HepG2 (cell line): ENCODE data around the gene SLC38A1. TPM values are rescaled to one million over a fixed set of nuclear protein-coding genes. Genes with fewer than 3 reads are reported as not detected.

Experiments used
- ATAC-seq: fragments of 200-7000 bp; cut with Tn5 transposase; 3 replicates; pipeline ENCODE4 v1.9.1; 2020; ENCODE audit warnings: mild to moderate bottlenecking, moderate library complexity
- BruUV-seq: library from RNA; stranded (reverse); fragments of 400-500 nt; replicated peaks from 2 replicates; lab custom pipeline; 2021; lab: Mats Ljungman, UMichigan
- CTCF ChIA-PET: fragments of 300-600 bp; formaldehyde crosslinking; extraction: SDS; loops from one replicate; lab custom pipeline; 2021; ENCODE audit warnings: low total read pairs, inconsistent platforms, low intra/inter-chr PET ratio; lab: Yijun Ruan, JAX
- POLR2A ChIA-PET: fragments of 350-600 bp; sonication (Branson Sonifier 250); formaldehyde crosslinking; loops from one replicate; lab custom pipeline; 2020; ENCODE audit warnings: antibody characterized with exemption, inconsistent platforms; lab: Yijun Ruan, JAX
- DNase-seq: peaks from one replicate; pipeline ENCODE4 v3.0.0-alpha.2; 2015; ENCODE audit warnings: low spot score
- FAIRE-seq: peaks from 3 replicates; lab custom pipeline; 2011; peaks lifted over from hg19 to GRCh38; lab: Jason Lieb, UNC
- H2AFZ ChIP-seq: one replicate; pipeline ENCODE4 v1.6.1; 2011; ENCODE audit warnings: low read length, inconsistent platforms
- H3K27ac ChIP-seq: fragments of 300-600 bp; 3 replicates; pipeline ENCODE4 v1.8.0; 2011; ENCODE audit warnings: mixed run types, mild to moderate bottlenecking, mixed read lengths, low read length, inconsistent platforms; ENCODE audit not compliant: insufficient read depth; ENCODE audit errors: extremely low read length
- H3K27me3 ChIP-seq, 2 experiments: fragments of 200-600 bp in 1 of 2; 2 replicates in 1 of 2; 3 replicates in 1 of 2; pipeline versions ENCODE4 v1.6.0 to v1.8.0; 2011; ENCODE audit warnings: low read length in 2 of 2, mild to moderate bottlenecking in 2 of 2, moderate library complexity in 2 of 2, inconsistent platforms in 1 of 2; ENCODE audit not compliant: insufficient read depth in 2 of 2, control insufficient read depth in 1 of 2
- H3K36me3 ChIP-seq, 2 experiments: fragments of 200-600 bp in 1 of 2; replicated peaks in 1 of 2; 2 replicates in 1 of 2; 3 replicates in 1 of 2; pipeline versions ENCODE4 v1.5.1 to v1.8.0; 2011; ENCODE audit warnings: low read length in 2 of 2, inconsistent platforms in 1 of 2; ENCODE audit not compliant: insufficient read depth in 2 of 2, control insufficient read depth in 1 of 2
- H3K4me1 ChIP-seq: 2 replicates; pipeline ENCODE4 v1.5.1; 2012; ENCODE audit warnings: low read length, inconsistent platforms; ENCODE audit not compliant: insufficient read depth
- H3K4me2 ChIP-seq: 2 replicates; pipeline ENCODE4 v1.6.0; 2011; ENCODE audit warnings: low read depth, low read length, inconsistent platforms
- H3K4me3 ChIP-seq, 3 experiments: fragments of 200-600 bp in 1 of 3; sonication (generic), shearing (Covaris generic) in 1 of 3; replicated peaks in 1 of 3; 2 replicates each; pipeline ENCODE4 v1.5.1; 2011 to 2016; ENCODE audit warnings: low read length in 3 of 3, inconsistent platforms in 2 of 3, low read depth in 2 of 3, mild to moderate bottlenecking in 2 of 3, control low read depth in 1 of 3, mixed read lengths in 1 of 3; ENCODE audit not compliant: insufficient read depth in 1 of 3
- H3K79me2 ChIP-seq: one replicate; pipeline ENCODE4 v1.6.1; 2011; ENCODE audit warnings: low read length, inconsistent platforms; ENCODE audit not compliant: insufficient read depth
- H3K9ac ChIP-seq: 2 replicates; pipeline ENCODE4 v1.6.0; 2011; ENCODE audit warnings: mild to moderate bottlenecking, low read depth, low read length, inconsistent platforms; ENCODE audit not compliant: insufficient read depth
- H3K9me3 ChIP-seq: 2 replicates; pipeline ENCODE4 v1.5.1; 2012; ENCODE audit warnings: mild to moderate bottlenecking, low read length
- H4K20me1 ChIP-seq: 2 replicates; pipeline ENCODE4 v1.6.0; 2011; ENCODE audit warnings: inconsistent platforms, mild to moderate bottlenecking, low read length, moderate library complexity; ENCODE audit not compliant: insufficient read depth
- CEBPB ChIP-seq: IDR thresholded peaks from 2 replicates; pipeline ENCODE4 v1.6.1; 2011; ENCODE audit warnings: low read depth, low read length, improper control_type of control experiment, borderline replicate concordance
- HOXA7 ChIP-seq: sonication (generic); formaldehyde crosslinking; IDR thresholded peaks from 2 replicates; pipeline ENCODE4 v1.8.1; 2022; ENCODE audit warnings: mild to moderate bottlenecking, missing genetic modification reagents, moderate library complexity
- HOXD1 ChIP-seq: sonication (generic); formaldehyde crosslinking; IDR thresholded peaks from 2 replicates; pipeline ENCODE4 v1.5.0; 2020; ENCODE audit warnings: missing genetic modification reagents
- KLF16 ChIP-seq, 2 experiments: sonication (generic) in 1 of 2; formaldehyde crosslinking in 1 of 2; IDR thresholded peaks; 2 replicates each; pipeline versions ENCODE4 v1.6.1 to v1.8.0; 2016 to 2023; ENCODE audit warnings: missing genetic modification reagents in 2 of 2, missing compliant biosample characterization in 1 of 2
- NR2F1 ChIP-seq, 2 experiments: fragments of 450-650 bp in 1 of 2; formaldehyde crosslinking in 1 of 2; IDR thresholded peaks; 2 replicates each; pipeline versions ENCODE4 v1.5.0 to v1.6.1; 2016 to 2020; ENCODE audit warnings: mild to moderate bottlenecking in 1 of 2, missing compliant biosample characterization in 1 of 2, missing genetic modification reagents in 1 of 2, moderate library complexity in 1 of 2
- ZBTB3 ChIP-seq: sonication (generic); formaldehyde crosslinking; IDR thresholded peaks from 2 replicates; pipeline ENCODE4 v1.4.0; 2020; ENCODE audit warnings: low read depth, mild to moderate bottlenecking, moderate library complexity, missing genetic modification reagents, borderline replicate concordance
- ZMYM3 ChIP-seq: sonication (generic); formaldehyde crosslinking; IDR thresholded peaks from 2 replicates; pipeline ENCODE4 v1.5.1; 2020; ENCODE audit warnings: mild to moderate bottlenecking, missing genetic modification reagents
- ZNF138 ChIP-seq: sonication (generic); formaldehyde crosslinking; IDR thresholded peaks from 2 replicates; pipeline ENCODE4 v1.5.0; 2020; ENCODE audit warnings: mild to moderate bottlenecking, low read depth, missing genetic modification reagents
- ZNF260 ChIP-seq: sonication (generic); formaldehyde crosslinking; IDR thresholded peaks from 2 replicates; pipeline ENCODE4 v1.4.0; 2020; ENCODE audit warnings: missing genetic modification reagents, low read depth, mild to moderate bottlenecking, borderline replicate concordance
- ZNF331 ChIP-seq: sonication (generic); formaldehyde crosslinking; IDR thresholded peaks from 2 replicates; pipeline ENCODE4 v1.4.0; 2020; ENCODE audit warnings: missing genetic modification reagents
- ZNF563 ChIP-seq: sonication (generic); formaldehyde crosslinking; IDR thresholded peaks from 2 replicates; pipeline ENCODE4 v1.8.0; 2022; ENCODE audit warnings: mild to moderate bottlenecking, moderate library complexity, missing genetic modification reagents
- ZNF607 ChIP-seq: sonication (generic); formaldehyde crosslinking; IDR thresholded peaks from 2 replicates; pipeline ENCODE4 v1.5.1; 2020; ENCODE audit warnings: missing genetic modification reagents, mild to moderate bottlenecking, borderline replicate concordance
- ZNF7 ChIP-seq: IDR thresholded peaks from 2 replicates; pipeline ENCODE4 v1.6.1; 2016; ENCODE audit warnings: missing biosample characterization, missing genetic modification reagents
- ZNF781 ChIP-seq: sonication (generic); formaldehyde crosslinking; IDR thresholded peaks from 2 replicates; pipeline ENCODE4 v1.5.1; 2020; ENCODE audit warnings: borderline replicate concordance, mild to moderate bottlenecking, missing genetic modification reagents; ENCODE audit errors: not compliant biosample characterization
- WGBS: methylation state at CpG from one replicate; pipeline ENCODE4 v1.1.6; 2017; ENCODE audit warnings: low lambda C conversion rate; 5-methylcytosine and 5-hydroxymethylcytosine counted together
- in situ Hi-C: cut with HindIII; loops from 2 replicates; pipeline ENCODE4 v1.10.0; 2017; ENCODE audit warnings: low pct_unique_long_range_greater_than_20kb; ENCODE audit not compliant: extremely low pct_ligation_motif_present
- intact Hi-C: fragments of 100-400 bp; cut with micrococcal nuclease; formaldehyde crosslinking; loops from one replicate; pipeline ENCODE4 v1.10.0; 2022; ENCODE audit not compliant: unreplicated experiment
- polyA plus RNA-seq, 8 experiments: library from polyadenylated mRNA; depleted of rRNA in 3 of 8; stranded (reverse) in 7 of 8; unstranded in 1 of 8; fragments of >200 nt; fragmentation: Illumina TruSeq in 4 of 8; extraction: Trizol in 4 of 8; gene quantifications; 2 replicates each; pipeline versions ENCODE4 v1.2.1 to v1.2.3, GENCODE V29; 2011 to 2016; ENCODE audit warnings: low read depth in 4 of 8, missing spikeins in 1 of 8, mixed read lengths in 1 of 8; ENCODE audit not compliant: insufficient read depth in 1 of 8
- total RNA-seq, 5 experiments: library from RNA; depleted of rRNA; stranded (reverse); fragments of >200 nt; fragmentation: Illumina TruSeq; extraction: Trizol; gene quantifications; 2 replicates each; pipeline ENCODE4 v1.2.3, GENCODE V29; 2016; ENCODE audit warnings: low read depth in 1 of 5
- TF ChIP-seq, protein P1 (sequence below): sonication (generic); formaldehyde crosslinking; IDR thresholded peaks from 2 replicates; pipeline ENCODE4 v1.5.1; 2020; ENCODE audit warnings: missing genetic modification reagents, mild to moderate bottlenecking, borderline replicate concordance
- TF ChIP-seq, protein P2 (sequence below): sonication (generic); formaldehyde crosslinking; IDR thresholded peaks from 2 replicates; pipeline ENCODE4 v1.5.0; 2020; ENCODE audit warnings: missing genetic modification reagents
- TF ChIP-seq, protein P3 (sequence below): sonication (generic); formaldehyde crosslinking; IDR thresholded peaks from 2 replicates; pipeline ENCODE4 v1.8.1; 2023; ENCODE audit warnings: mild to moderate bottlenecking, missing genetic modification reagents

The SLC38A1 gene
- total and polyA plus RNA-seq, 2 of the 13 experiments (the other 11 are each of a cell fraction or from before 2014, with no cell fraction given), result 47.0 to 50.6 TPM

DNA sequence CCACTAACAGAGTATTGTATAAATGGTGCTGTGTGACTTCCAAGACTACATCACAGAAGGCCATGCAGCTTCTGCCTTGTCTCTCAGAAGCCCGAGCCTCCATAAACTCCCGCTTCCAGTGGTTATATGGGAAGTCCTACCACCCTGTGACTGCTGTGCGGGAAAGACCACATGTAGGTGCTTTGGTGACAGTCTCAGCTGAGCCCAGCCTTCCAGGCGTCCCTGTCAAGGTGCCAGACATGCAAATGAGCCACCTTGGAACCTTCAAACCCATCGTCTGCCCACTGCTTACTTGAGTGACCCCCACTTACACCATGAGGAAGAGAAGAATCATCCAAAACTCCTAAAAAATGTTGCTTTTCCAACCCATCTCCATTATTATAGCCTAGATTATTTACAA lies 123.0 kb downstream of the SLC38A1 start (continued):
- TF ChIP-seq, protein P1, sequence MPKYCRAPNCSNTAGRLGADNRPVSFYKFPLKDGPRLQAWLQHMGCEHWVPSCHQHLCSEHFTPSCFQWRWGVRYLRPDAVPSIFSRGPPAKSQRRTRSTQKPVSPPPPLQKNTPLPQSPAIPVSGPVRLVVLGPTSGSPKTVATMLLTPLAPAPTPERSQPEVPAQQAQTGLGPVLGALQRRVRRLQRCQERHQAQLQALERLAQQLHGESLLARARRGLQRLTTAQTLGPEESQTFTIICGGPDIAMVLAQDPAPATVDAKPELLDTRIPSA, result no peak
- no peak for TF ChIP-seq CEBPB
- no peak for TF ChIP-seq ZNF260
- no peak for TF ChIP-seq ZNF563 (CRISPR knock-in tag)
- no peak for TF ChIP-seq ZBTB3 (CRISPR knock-in tag)
- no peak for TF ChIP-seq ZNF7 (CRISPR knock-in tag)
- no peak for TF ChIP-seq ZMYM3 (CRISPR knock-in tag)
- TF ChIP-seq, protein P2, sequence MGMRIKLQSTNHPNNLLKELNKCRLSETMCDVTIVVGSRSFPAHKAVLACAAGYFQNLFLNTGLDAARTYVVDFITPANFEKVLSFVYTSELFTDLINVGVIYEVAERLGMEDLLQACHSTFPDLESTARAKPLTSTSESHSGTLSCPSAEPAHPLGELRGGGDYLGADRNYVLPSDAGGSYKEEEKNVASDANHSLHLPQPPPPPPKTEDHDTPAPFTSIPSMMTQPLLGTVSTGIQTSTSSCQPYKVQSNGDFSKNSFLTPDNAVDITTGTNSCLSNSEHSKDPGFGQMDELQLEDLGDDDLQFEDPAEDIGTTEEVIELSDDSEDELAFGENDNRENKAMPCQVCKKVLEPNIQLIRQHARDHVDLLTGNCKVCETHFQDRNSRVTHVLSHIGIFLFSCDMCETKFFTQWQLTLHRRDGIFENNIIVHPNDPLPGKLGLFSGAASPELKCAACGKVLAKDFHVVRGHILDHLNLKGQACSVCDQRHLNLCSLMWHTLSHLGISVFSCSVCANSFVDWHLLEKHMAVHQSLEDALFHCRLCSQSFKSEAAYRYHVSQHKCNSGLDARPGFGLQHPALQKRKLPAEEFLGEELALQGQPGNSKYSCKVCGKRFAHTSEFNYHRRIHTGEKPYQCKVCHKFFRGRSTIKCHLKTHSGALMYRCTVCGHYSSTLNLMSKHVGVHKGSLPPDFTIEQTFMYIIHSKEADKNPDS, result no peak

DNA sequence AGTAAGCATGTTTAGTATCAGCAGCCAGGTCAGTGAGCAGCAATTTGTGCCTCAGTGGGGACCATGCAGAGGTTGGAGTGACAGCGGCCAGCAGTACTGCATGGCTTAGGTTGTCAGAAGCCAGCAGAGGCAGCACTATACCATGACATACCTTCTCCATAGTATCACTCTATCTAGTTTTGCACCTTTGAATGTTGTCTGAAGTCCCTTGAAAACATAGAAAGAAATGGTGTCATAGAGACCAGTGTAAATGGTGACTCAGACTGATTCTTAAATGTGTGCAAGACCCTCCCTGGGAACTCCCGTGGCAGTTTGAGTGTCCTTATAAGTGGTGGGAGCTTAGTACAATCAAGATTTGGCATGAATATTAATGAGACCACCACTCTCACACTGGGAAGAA lies 124.4 kb downstream of the SLC38A1 start:
- ATAC-seq (no peak), DNase-seq (no peak), FAIRE-seq (no peak)
- in situ Hi-C loops, result no loop called here
- WGBS, result 15% methylated on average over 2 of the region's 2 CpGs
- Histone ChIP-seq H2AFZ (no peak overlapping the region), H3K79me2 (no peaks in the 10 kb centered on the region), H3K9me3 (no peaks in the 10 kb centered on the region), H4K20me1 (no peaks in the 10 kb centered on the region), H3K36me3 (no peaks in the 10 kb centered on the region), H3K9ac (no peak overlapping the region), H3K27ac (no peak overlapping the region), H3K4me2 (no peak overlapping the region), H3K27me3 (peaks cover 0 to 28% of the 10 kb centered on the region in 2 experiments; a peak in 3 of 5 replicates), H3K4me3 (no peak overlapping the region), H3K4me1 (no peaks in the 10 kb centered on the region)
- CTCF ChIA-PET, result no interaction called here
- TF ChIP-seq ZNF781 (CRISPR knock-in tag), result no peak
- TF ChIP-seq HOXD1, result no peak
- no peak for TF ChIP-seq KLF16 (CRISPR knock-in tag; IDR thresholded peaks at IDR 0.05)
- TF ChIP-seq, protein P3, sequence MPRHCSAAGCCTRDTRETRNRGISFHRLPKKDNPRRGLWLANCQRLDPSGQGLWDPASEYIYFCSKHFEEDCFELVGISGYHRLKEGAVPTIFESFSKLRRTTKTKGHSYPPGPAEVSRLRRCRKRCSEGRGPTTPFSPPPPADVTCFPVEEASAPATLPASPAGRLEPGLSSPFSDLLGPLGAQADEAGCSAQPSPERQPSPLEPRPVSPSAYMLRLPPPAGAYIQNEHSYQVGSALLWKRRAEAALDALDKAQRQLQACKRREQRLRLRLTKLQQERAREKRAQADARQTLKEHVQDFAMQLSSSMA, result no peak
- no peak for TF ChIP-seq ZNF138 (CRISPR knock-in tag)
- no peak for TF ChIP-seq ZNF331 (CRISPR knock-in tag)
- no peak for TF ChIP-seq ZNF607
- TF ChIP-seq HOXA7 (CRISPR knock-in tag), result no peak
- no peak for TF ChIP-seq NR2F1 (CRISPR knock-in tag; IDR thresholded peaks at IDR 0.05)
- no TSS peak for BruUV-seq
- intact Hi-C loops, result no loop called here
- POLR2A ChIA-PET, result no interaction called here
